HG02870 (cell line): ENCODE measurements around the gene FLRT1.

ENCODE experiments used
- ATAC-seq: cut with Tn5 transposase; IDR thresholded peaks from one replicate; pipeline ENCODE4 v1.9.1; 2021; ENCODE audit warnings: mild to moderate bottlenecking, moderate library complexity; ENCODE audit not compliant: unreplicated experiment

The FLRT1 gene, protein sequence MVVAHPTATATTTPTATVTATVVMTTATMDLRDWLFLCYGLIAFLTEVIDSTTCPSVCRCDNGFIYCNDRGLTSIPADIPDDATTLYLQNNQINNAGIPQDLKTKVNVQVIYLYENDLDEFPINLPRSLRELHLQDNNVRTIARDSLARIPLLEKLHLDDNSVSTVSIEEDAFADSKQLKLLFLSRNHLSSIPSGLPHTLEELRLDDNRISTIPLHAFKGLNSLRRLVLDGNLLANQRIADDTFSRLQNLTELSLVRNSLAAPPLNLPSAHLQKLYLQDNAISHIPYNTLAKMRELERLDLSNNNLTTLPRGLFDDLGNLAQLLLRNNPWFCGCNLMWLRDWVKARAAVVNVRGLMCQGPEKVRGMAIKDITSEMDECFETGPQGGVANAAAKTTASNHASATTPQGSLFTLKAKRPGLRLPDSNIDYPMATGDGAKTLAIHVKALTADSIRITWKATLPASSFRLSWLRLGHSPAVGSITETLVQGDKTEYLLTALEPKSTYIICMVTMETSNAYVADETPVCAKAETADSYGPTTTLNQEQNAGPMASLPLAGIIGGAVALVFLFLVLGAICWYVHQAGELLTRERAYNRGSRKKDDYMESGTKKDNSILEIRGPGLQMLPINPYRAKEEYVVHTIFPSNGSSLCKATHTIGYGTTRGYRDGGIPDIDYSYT

GRCh38 chr11:64035576-64035975, at the start of gene FLRT1:
FLRT1 (plus strand) TSS chr11:64035931; CDS start chr11:64116268, 80,337 bp downstream.
- no peak for ATAC-seq

DNA sequence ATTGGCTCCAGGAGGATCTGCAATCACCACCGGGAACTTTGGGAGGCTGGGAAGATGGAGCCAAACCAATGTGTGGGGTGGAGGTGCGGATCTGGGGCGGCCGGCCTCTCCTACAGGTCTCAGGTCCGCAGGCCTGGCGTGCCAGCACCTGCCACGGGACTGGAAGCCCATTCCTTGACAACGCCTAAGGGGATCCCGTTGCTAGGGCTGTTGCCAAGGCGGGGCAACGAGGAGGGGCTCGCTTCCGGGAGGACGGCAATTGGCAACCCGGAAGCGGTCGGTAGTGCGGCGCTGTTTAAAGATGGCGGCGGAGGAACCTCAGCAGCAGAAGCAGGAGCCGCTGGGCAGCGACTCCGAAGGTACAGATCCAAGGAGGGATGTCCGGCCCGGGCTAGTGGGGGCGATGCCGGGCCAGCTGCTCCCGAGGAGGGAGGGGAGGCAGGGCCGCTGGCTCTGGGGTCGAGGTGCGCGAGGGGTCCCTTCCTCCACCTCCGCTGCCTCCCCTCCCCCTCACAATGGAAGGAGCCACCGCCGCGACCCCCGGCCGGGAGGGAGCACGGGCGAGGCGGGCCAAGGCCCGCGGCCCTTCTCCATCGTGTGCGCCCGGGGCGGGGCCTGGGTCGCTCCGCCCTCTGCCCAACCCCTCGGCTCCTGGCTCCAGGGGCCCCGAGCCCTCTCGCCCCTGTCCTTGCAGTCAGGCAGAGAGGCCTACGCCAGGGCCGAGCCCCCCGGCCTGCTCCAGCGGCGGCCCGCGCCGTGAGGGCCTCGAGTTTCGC, 49.4 kb upstream of the FLRT1 start, which contains the start of gene OTUB1:
Gene OTUB1 (plus strand): TSS at position 283 of the 776 bp plus-strand sequence. CDS start 19 bp downstream, at position 302.
- ATAC-seq, result peak; percentile 77

GRCh38 chr11:63986932-63987513, 48.7 kb upstream of the FLRT1 start:
- ATAC-seq, result no peak

DNA sequence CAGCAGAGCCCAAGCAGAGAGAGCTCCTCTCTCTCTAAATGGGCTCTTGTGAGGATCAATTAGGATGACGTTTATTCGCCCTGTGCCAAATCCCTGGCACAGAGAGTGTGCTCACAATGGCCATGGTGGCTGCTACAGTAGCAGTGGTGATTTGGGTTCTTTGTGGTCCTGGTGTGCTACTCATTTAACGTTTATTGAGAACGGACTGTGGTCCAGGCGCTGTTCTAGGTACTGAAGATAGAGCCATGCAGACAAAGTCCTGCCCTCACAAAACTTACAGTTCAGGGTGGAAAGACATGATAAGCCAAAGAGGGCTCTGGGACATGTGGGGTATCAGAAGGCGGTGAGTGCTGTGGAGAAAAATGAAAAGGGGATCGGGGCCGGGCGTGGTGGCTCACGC, 44.2 kb upstream of the FLRT1 start:
- ATAC-seq, result no peak

DNA sequence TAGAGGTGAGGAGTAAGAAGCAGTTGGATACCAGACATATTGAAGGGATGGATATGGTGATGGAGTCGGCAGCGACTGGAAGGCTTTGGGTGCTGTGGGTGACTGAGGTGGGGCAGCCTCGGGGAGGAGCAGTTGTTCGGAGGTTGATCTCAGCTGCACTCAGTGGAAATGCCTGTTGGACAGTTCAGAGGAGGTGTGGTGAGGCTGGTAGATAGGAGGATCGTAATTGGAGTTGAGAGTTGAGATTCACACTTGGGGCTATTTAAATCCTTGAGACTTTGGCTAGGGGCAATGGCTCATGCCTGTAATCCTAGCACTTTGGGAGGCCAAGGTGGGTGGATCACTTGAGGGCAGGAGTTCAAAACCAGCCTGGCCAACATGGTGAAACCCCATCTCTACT, 42.6 kb upstream of the FLRT1 start:
- ATAC-seq, result no peak

- ATAC-seq, result no peak
Observed at GRCh38 chr11:63993993-63994392, 41.7 kb upstream of the FLRT1 start.

- ATAC-seq, result no peak
Observed at GRCh38 chr11:63996512-63996911, 39.2 kb upstream of the FLRT1 start.

DNA sequence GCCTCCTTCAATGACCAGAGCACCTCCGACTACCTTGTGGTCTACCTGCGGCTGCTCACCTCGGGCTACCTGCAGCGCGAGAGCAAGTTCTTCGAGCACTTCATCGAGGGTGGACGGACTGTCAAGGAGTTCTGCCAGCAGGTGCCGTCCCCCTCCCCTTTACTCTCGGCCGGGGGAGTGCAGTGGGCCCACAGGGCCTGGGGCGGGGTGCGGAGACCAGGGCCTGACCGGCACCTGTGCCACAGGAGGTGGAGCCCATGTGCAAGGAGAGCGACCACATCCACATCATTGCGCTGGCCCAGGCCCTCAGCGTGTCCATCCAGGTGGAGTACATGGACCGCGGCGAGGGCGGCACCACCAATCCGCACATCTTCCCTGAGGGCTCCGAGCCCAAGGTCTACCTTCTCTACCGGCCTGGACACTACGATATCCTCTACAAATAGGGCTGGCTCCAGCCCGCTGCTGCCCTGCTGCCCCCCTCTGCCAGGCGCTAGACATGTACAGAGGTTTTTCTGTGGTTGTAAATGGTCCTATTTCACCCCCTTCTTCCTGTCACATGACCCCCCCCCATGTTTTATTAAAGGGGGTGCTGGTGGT, 38.5 kb upstream of the FLRT1 start:
- no peak for ATAC-seq

GRCh38 chr11:63997801-63998337, 37.9 kb upstream of the FLRT1 start:
- ATAC-seq, result no peak

DNA sequence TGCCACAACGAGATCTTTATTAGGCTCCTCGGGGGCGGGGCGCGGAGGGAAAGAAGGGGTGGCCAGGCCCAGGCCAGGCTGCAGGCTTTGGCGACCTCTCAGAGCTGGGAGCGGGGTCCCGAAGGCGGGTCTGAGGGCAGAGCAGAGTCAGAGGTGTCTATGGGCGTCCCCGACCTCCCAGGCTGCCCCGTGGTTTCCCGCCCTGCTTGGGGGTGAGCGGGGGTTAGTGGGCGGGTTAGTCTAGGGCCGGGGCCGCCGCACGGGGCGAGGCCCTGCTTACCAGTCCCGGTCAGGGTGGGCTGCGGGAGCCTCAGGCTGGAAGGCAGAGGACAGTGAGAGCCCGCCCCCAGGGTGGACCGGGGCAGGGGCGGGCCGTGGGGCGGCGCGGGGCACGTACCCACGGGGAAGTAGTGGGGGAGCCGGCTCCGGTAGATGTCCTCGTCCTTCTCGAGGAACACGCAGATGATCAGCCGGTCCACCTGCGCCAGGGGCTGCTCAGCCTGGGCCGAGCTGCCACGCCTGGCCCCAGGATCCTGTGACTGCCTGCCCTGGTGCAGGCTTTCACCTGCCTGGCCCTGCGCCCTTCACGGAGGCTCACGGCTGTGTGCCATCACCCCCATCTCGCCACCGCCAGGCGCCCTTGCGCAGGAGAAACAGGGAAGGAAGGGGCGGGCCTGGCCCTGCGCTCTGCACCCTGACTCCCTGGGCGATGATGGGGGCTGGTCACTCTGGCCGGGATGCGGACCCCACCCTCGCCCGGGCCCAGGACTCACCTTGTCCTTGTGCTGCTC, 37.0 kb upstream of the FLRT1 start:
- no peak for ATAC-seq

DNA sequence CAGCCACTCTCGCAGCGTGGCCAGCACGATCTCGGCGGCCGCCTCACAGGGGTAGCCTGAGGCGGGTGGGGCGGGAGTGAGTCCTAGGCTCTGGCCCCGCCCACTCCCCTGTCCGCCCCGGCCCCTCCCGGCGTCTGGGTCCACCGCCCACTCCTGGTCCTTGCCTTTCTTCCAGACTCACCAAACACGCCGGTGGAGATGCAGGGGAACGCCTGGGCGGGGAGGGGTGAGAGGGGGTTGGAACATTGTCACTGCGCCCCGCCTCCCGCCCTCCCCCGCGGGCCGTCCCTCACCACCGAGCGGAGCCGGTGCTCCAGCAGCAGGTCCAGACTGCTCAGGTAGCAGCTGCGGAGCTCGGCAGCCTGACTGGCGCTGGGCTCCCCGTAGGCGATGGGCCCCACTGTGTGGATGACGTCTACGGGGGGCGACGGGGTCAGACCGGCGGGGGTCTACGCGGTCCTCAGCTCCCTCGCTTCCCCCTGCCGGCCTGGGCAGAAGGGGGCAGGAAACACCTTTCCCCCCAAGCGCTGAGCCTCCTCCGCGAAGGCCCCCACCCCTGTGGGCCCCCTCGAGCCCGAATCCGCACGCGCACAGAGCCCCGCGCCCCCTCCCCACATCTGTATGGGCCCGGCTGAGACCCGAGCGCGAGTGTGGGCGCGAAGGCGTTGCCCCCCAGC, 36.2 kb upstream of the FLRT1 start:
- no peak for ATAC-seq

- no peak for ATAC-seq
Observed at GRCh38 chr11:64000026-64000739, 35.5 kb upstream of the FLRT1 start.

DNA sequence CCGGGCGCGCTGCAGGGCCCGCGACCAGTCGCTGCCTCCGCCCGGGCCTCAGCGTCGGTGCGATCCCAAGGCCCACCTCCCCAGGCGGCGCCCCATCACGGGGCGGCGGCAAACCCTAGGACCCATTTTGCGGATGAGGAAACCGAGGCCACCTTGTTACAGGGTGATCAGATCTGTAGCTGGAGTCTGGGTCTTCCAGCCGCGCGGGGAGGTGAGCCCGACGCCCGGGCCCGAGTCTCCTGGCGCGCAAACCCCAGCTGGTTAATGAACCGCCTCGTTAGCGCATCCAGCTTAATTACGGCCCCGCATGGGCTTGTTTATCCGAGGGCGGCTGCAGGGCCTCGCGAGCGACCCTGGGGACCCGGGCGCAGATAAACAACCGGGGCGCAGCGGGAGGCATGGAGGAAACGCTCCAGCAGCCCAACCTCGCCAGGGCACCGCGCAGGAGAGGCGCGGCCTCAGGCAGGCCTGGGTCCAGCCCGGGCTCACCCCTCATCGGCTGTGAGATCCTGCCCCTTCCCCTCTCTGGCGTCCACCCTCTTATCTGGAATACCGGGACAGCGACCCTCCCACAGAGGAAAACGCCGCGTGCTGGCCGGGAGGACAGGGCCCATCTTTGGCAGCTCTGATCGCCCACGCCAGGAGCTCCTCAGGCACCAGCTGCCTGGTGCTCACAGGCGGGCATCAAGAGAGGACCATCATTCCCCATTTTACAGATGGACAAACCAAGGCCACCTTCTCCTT, 34.8 kb upstream of the FLRT1 start:
- ATAC-seq, result no peak

DNA sequence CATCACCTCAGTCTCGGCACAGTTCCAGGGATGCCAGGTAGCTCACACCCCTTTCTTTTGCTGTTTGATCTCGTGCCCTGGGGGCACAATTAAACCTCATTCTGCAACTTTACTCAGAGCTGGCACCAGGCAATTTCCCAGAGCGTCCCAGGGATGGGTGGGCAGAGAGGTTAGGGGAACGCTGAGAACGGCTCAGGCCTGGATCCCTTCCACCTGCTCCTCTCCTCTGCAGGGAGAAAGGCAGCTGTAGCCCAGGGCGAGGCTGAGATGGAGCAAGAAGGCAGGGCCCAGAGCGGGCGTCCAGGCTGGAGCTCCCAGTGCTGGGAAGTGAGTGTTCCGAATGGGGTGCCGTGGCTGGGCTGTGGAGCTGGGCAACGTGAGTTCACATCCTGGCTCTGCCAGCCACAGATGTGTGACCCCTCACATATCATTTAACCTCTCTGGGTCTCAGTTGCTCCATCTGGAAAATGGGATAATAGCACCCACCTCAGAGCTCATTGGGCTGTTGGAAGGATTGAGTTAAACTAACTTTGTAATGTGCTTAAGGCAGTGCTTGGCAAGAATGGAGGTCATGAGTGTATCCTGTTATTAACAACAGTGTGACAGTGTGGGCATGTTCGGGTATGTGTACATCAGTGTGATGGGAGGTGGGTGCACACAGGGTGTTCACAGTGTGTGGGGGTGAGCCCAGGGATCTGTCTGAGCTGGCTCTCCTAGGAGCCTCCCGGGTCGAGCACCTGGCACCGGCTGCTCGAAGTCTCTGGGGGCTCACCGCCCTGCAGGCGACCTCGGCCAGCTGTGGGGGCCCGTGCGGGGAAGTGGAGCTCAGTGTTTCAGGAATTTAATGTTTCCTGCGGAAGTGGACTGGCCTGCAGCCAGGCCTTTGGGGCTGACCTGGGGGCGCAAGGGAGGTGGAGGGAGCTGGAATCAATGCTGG, 34.0 kb upstream of the FLRT1 start:
- ATAC-seq, result no peak

- no peak for ATAC-seq
Observed at GRCh38 chr11:64003807-64004589, 31.7 kb upstream of the FLRT1 start.

DNA sequence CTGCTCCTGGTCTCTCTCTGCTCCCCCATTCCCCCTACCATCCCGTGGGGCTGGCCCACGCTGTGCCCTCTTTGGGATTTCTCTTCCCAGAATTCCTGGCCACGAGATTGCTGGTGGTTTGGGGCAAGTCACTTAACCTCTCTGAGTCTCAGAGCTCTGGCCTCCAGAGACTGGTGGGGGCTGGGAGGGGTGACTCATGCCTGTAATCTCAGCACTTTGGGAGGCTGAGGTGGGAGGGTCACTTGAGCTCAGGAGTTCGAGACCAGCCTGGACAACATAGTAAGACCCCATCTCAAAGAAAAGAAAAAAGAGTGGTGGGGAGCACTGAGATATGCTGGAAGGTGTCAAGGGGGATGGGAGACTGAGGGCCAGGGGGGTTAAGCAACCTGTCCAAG, 31.1 kb upstream of the FLRT1 start:
- no peak for ATAC-seq
